NCI-H128 (cell line): ENCODE results near the gene PCNX1.
"Not testable (repeated sequence)": the region's sequence is repeated elsewhere in the genome, so short reads cannot be mapped to it uniquely, and the experiment has no call there.

Experiments
- DNase-seq: peaks from one replicate; lab custom pipeline; 2025; ENCODE audit not compliant: unreplicated experiment; lab: John Stamatoyannopoulos, UW

PCNX1 gene

DNA sequence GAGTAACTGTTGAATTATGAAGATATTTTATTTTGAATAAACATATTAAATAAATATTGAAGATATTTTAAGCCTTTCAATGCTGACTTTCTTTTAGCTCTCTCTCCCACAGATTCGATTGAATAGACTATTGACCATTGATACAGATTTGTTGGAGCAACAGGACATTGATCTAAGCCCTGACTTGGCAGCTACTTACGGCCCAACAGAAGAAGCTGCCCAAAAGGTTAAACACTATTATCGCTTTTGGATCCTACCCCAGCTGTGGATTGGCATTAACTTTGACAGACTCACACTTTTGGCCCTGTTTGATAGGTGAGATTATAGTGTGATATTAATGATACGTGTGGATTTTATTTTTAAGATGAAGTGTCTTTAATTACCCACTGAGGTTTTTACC is 105.6 kb downstream of the PCNX1 start:
- no peak for DNase-seq

DNA sequence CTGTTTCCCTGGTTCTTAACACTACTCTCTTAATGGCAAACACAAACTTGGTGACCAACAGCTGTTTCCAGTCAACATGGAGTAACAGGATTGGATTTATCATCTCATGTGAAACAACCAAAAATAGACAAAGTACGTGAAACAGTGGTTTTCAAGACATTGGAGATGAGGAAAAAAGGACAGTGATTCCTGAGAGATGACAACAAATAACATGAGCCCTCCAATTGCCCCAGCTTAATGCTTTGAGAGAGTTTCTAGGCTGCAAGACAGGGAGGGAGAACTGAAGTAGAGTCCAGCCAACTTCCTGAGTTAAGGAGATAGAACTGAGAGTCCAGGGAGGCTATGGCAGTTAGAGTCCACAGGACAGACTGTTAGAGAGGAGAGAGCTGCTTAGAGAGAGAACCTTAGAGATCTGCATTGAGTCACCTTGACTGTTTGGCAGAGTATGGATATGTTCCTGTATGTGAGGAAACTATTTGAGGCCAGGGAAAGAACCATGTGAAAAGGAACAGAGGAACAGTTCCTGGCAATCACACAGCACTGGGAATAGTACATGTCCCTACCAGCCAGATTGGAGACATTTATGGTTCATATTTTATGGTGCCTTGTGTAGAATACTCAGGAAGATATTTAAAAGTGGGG is 106.4 kb downstream of the PCNX1 start:
- DNase-seq: no peak

DNA sequence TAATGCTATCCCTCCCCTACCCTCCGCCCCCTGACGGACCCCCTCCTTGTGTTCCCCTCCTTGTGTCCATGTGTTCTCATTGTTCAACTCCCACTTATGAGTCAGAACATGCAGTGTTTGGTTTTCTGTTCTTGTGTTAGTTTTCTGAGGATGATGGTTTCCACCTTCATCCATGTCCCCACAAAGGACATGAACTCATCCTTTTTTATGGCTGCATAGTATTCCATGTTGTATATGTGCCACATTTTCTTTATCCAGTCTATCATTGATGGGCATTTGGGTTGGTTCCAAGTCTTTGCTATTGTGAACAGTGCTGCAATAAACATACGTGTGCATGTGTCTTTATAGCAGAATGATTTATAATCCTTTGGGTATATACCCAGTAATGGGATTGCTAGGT is 112.7 kb downstream of the PCNX1 start:
- DNase-seq: not testable (repeated sequence)

DNA sequence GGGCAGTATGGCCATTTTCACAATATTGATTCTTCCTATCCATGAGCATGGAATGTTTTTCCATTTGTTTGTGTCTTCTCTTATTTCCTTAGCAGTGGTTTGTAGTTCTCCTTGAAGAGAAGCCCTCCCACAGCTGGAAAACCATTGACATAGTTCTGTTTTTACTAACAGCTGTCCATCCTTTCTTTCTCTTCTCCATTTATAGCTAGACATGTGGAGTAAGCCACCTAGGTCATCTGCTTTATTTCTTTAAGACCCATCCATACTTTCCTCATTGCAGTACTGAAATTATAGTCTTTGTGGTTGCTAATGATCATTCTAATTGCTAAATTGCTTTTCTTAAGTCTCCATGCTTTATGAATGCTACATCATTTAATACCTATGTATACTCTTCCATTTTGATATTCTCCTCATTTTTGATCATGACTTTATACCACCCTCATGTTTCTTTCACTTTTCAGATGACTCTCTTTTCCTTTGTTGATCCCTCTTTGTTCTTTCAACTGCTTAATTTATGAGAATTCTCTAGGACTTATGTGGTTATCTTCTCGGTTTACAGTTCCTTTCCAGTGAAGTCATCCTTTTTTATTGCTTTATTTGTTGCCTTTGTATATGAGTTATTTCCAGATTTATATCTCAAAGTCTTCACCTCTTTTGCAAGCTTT is 114.2 kb downstream of the PCNX1 start:
- DNase-seq: no peak

DNA sequence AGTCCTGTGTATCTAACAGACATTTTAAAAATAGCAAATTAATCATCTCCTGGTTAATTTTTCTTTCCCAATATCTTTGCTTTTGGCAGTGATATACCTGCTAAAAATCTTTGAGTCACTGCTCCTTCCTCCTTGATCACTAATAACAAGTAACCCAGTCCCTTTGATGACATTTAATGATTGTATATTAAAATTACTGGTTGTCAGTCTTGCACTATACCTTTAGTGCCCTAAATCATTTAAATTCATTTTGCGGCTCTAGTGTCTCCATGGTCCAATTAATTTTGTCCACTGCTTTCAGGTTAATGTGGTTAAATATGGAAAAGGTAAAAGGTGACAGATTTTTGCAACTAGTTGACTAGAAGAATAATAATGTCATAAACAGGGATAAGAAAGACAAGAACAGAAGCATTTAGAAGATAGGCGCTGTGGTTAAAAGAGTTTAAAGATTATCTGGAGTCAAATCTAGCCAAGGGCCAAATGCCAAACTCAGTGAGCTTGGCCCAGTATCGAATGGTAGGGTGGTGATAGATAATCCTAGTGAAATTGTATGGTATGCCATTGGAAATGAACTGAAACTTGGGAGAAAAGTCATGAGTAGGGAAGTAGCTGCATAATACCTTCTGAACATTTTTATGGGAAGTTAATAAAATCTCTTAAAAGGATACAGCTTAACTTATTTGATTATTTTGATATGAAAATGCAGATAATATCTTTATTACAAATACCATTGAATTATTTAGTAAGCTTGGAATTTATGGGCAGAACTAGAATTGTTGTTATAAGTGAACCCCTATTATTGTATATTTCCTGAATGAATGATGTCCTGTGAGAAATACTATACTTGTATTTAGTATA is 115.0 kb downstream of the PCNX1 start:
- DNase-seq: no peak

DNA sequence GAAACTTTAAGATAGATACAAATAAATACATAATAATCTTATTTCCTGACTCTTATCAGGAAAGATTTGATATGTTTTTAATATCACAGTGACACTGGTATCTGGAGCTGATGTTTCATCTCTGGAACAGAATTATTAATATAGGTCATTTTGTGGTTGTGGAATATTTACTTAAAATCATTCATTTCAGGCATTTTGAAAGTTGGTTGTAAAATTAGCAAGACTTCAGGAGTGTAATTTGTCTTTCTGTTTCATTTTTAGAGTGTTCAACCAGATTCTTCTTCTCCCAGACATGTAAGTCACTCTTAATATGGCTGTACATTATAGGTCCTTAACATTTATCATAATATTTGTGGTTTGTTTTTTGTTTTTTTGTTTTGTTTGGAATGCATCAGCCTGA is 115.7 kb downstream of the PCNX1 start:
- DNase-seq: no peak

DNA sequence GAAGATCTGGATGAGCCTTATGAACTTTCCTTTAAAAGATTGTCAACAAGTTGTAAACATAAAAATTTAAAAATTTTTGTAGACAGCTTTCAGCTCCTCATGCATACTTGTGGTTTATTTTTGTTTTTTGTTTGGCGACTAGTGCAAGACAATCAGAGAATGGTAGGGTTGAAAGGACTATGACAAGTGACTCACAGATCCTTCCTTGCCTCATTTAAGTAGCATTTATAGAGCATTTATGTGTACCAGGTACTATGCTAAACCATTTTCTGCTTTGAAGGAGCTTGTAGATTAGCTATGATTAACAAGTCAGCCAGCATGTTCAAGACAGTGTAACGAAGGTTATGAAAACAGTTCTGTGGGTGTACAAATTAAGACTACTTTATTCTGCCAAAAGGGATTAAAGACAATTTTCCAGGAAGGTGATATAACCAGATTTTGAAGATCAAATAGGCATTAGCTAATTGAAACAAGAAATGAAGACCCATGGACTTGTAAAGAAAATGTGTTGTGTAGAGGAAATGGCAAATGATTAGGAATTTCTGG is 122.0 kb downstream of the PCNX1 start:
- no peak for DNase-seq

DNA sequence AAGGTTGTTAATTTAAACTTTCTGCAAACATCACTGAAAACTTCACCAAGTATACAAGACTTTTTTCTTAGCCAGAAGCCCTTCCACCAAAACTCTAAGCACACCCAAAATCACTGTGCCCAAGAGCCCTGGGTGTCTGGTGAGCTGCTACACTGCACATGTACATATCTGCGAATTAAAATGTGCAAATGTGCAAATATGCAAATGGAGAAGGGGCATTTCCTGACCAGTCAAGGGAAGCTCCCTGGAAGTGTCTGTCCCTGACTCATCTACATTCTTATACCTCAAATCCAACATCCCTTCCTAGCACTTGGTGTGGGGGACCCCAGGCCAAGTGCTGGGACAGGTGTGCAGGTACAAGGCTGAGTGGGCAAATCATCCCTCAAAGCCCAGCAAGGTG is 123.7 kb downstream of the PCNX1 start:
- no peak for DNase-seq

DNA sequence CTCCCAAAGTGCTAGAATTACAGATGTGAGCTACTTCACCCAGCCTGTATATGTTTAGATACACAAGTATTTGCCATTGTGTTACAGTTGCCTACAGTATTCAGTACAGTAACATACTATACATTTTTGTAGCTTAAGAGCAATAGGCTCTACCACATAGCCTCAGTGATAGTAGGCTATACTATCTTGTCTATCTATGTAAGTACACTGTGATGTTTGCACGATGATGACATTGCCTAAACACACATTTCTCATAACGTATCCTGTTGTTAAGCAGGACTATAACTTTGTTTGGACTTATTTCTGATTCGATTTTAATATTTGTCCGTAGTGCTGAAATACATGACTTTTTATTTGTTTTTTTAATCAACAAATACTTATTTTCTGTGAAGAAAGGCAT is 129.2 kb downstream of the PCNX1 start:
- DNase-seq: no peak

DNA sequence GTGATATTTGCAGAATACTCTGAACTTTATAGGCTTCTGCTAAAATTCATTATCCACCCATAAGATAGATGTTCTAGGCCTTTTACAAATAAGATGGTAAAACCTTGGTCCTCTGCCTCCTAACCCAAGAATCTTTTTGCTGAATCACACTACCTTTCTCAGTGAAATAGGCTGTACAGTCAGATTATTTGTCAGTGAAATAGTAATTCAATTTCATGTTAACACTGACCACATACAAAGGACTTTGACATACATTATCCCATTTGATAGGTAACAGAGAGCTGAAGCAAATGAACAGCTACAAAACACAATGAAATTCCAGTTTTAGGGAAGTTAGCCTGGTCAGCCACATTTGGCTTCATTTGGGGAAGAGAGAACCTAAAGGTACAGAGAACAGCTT is 141.1 kb downstream of the PCNX1 start:
- DNase-seq: no peak

DNA sequence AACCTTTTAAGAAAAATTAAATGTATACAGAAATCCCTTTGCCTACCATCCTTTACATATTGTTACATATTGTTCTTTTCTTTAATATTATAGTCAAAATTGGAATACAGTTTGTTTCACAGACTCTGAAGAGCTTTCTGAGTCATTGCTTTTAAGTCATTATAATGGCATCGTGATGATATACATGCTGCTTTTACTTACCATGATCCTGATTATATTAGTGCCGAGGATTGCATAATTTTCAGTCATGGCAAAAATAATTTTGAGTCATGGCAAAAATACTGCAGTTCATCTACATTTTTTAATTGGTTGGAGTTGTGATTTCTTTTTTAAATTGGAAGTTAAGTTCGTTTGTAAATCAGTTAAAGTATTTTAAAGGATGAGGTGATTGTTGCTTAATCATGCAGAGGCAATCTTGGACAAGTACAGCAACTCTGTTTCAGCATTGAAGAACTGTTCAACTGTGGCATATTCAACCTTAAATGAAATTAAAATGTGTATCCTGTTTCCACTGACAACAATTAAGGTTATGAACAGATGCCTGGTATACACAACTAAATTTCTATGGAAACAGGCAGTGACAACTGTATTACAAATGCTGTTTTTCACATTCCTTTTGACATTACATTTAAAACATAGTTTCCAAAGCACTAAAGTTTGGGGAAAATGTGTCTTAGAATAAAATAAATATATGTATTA is 142.3 kb downstream of the PCNX1 start:
- DNase-seq: no peak

DNA sequence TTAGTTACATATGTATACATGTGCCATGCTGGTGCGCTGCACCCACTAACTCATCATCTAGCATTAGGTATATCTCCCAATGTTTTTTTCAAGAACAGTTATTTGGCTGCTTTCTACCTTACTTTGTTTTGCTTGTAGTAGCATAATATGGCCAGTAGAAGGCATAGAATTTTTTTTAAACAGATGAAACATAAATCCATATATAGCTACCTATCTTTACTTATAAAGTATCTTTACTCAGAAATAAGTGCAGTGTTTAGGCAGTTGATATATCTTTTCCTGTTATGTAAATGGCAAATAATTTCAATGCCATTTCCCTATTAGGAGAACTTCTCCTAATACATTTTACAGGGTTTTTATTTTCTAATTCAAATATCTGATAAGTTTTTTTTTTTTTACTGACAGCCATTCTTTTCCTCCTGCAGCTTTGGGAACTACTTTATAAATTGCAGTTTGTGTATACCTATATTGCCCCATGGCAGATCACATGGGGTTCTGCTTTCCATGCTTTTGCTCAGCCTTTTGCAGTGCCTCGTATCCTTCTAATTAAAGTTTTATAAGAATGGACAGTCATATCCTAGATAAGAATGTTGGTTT is 143.1 kb downstream of the PCNX1 start:
- DNase-seq: no peak

DNA sequence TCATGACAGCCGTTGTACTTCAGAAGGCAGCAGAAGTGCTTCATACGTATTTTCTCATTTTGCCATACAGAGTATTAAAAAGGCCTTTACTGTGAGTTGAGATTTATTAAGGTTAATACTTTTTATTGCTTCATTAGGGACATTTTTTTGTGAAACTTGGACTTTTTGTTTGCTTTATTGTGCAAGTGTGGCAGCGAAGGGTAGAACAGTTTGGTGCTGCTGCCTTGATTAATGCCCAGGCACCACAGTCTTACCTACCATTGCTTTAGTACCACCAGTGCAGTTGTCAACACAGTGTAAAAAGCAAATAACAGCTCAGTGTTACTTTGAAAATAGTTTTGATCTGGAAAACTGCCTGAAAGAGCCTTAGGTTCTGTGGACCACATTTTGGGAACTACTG is 147.4 kb downstream of the PCNX1 start:
- no peak for DNase-seq

DNA sequence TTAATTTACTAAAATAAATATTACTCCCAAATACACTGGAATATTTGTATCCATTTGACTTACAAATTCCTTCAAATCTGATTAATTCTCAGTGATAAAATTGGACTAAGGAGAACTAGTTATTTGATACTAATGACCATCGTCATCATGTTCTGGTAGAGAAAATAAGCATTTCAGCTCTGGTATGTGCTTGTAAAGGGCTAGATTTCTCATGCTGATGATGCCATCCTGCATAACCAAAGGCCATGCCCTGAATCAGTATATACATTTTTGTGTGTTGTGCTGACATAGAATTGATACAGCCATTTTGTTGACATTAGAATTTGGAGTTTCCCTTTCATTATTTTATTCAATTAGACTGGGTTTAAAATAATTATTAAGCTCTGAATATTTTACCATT is 148.9 kb downstream of the PCNX1 start:
- no peak for DNase-seq

DNA sequence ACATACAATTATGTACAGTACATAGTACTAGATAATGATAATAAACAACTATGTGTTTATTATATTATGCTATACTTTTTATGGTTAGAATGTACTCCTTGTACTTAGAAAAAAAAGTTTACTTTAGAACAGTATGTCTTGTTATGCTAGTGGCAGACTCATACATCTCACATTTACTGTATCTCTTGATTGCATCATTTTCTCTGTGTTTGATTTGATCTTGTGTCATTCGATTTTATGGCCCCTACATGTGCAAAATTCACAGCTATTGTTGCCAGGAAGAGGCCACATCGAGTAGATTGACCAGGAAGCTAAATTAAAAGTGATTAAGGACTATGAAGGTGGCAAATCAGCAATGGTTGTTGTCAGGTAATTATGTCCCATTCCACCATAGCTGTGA is 153.0 kb downstream of the PCNX1 start:
- DNase-seq: no peak

DNA sequence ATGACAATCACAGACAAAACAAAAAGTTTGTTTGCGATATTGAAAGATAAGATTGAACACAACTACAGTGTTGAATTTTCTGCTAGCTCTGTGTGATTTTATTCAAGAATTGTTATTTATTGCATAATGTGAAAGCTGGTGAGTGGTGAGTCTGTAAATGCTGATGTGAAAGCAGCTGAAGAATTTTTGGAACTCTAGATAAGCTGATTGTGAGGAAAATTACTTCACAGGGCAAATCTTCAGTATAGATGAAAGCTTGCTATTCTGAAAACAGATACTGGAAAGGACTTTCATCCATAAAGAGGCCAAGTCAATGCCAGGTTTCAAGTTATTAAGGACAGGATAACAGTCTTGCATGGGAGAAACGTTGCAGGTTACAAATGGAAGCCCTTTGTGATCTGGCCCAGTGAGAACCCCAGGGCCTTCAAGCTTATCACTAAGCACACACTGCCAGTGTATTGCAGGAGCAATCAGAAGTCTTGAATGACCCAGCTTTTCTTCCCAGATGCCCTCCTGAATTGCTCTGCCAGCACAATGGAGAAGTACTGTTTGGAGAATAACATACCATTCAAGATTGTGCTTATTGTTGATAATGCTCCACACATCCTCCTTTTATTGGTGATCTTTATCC is 153.7 kb downstream of the PCNX1 start:
- DNase-seq: no peak

DNA sequence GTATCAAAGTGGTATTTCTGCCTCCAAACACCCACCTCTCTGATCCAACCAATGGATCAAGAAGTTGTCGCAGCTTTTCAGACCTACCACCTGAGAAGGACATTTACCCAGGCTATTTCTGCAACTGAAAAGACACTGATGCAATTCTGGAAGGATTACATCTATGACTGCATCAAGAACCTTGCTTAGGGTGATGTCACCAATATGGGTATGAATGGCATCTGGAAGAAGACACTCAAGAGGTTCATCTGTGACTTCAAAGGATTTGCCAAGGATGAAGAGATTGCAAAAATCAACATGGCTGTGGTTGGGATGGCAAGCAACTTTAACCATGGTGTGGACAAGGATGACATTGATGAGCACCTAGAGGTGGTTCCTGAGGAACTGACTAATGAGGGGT is 154.2 kb downstream of the PCNX1 start:
- no peak for DNase-seq

DNA sequence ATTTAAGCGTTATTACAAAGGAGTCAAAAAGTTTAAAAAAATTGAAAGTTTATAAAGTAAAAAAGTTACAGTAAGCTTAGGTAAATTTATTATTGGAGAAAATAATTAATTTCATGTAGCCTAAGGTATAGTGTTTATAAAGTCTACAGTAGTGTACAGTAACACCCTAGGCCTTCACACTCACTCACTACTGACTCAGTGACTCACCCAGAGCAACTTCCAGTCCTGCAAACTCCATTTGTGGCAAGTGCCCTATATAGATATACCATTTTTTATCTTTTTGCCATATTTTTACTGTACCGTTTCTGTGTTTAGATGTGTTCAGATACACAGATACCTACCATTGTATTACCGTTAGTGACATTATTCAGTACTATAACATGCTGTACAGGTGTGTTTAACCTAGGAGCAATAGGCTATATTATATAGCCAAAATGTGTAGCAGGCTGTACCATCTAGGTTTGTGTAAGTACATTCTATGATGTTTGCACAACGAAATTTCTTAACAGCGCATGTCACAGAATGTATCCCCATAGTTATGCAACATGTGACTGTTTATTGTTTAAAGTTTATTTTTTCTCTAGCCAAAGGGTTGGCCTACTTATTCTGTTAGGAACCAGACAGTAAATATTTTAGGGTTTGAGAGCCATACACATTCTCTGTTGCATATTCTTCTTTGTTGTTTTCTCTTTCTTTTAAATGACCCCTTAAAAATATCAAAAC is 155.5 kb downstream of the PCNX1 start:
- DNase-seq: no peak

DNA sequence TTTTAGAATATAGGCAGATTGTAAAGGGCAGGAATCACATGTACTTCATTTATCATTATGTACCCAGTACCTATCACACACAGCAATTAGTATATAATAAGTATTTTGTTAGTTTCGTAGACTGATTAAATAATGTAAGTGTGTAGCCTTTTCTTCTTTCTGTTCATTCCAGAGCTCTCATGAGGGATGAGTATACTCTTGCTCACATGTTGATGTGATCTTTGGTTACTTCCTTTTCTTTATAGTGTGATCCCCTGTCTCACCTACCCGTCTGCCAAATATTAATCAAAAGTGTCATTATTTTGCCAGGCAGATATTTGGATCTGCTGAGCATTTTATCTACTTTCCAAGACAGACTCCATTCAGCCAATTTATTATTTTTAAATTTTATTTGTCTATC is 156.1 kb downstream of the PCNX1 start:
- no peak for DNase-seq

DNA sequence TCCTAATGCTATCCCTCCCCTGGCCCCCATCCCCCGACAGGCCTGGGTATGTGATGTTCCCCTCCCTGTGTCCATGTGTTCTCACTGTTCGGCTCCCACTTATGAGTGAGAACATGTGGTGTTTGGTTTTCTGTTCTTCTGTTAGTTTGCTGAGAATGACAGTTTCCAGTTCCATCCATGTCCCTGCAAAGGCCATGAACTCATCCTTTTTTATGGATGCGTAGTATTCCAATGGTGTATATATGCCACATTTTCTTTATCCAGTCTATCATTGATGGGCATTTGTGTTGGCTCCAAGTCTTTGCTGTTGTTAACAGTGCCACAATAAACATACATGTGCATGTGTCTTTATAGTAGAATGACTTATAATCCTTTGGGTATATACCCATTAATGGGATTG is 157.5 kb downstream of the PCNX1 start:
- not testable (repeated sequence) for DNase-seq
